Stimulated activated CD8-positive, alpha-beta memory T cell treated with anti-CD3 and anti-CD28 coated beads, Interleukin-7, amount 100 ng/mL, for 4 hours (primary cell): ENCODE measurements around the gene CLEC11A.

Experiments
- DNase-seq, 2 donors: peaks; one replicate each; pipeline ENCODE4 v3.0.0-alpha.2; 2020; ENCODE audit warnings: low read depth in 2 of 2

Gene CLEC11A

GRCh38 chr19:50705422-50706019 is 17.6 kb upstream of the CLEC11A start:
- no peak for DNase-seq

DNA sequence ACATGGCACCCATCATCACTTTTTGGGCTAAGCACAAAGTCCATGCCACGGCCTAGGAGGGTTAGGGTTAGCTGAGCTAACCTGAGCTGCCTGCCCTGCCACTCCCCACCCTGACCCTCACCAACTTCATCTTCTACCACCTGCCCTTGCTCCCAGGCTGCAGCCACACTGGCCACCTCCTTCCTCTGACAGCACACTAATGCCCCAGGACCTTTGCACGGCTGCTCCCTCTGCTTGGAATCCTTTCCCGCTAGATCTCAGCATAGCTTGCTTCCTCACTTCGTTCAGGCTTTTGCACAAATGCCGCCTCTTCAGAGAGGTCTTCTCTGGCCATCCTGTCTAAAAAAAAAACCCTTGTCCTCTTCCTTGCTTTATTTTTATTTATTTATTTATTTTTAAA is 16.8 kb upstream of the CLEC11A start:
- DNase-seq: no peak

- no peak for DNase-seq
These were observed 14.8 kb upstream of the CLEC11A start for GRCh38 chr19:50708179-50708879.

DNA sequence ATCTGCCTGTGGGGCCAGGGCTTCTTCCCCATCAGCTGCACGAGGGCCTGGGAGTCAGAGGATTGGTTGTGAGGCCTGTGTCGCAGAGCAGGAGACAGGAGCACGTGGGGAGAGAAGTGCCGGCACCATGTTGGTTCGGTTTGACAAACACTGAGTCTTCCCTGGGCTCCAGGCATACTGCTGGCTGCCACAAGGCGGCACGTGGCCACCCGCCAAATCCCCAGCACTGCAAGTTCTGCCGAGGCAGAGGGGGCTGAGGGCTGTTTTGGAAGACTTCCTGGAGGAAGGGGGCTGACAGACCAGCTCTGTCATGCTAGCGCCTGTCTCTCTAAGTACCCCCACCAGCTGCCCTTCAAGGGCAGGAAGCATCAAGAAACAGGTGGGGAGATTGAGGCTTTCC is 13.1 kb upstream of the CLEC11A start:
- DNase-seq: no peak

DNA sequence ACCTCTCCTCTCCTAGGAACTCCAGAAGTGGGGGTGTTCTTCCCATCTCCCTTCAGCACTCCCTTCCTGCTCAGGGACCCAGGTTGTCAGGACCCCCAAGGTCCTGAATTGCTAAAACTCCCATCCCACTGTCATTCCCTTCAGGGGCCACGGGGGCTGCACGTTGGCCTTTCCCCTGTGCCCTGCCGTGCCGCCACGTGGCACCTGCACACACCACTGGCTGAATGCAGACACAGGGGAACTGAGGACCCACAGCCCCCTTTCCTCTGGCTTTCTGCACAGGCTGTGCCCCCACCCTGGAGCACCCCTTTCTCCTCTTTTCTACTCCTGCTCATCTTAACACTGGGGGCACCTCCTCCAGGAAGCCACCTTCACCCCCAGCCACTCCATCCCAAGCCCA is 12.6 kb upstream of the CLEC11A start:
- no peak for DNase-seq

- no peak for DNase-seq
These were observed 12.0 kb upstream of the CLEC11A start for GRCh38 chr19:50711196-50711595.

GRCh38 chr19:50711805-50712204 is 11.4 kb upstream of the CLEC11A start:
- no peak for DNase-seq

DNA sequence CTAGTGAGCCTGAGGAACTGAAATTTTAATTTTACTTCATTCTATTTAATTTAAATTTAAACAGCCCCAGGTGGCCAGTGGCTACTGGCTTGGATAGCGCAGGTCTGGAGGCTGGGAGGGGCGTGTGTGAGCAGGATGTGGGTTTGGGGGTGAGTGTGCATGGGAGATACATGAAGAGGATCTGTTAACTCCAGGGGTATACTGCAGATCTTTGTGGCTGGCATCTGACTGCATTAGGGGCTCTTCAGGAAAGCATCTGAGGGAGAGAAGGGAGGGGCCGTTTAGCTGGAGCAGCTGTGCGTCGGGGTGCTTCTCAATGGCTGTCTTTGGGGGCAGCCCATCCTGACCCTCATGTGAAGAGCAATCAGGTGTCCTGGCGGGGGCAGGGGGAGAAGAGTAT is 10.3 kb upstream of the CLEC11A start:
- DNase-seq: no peak

- no peak for DNase-seq
These were observed 9.5 kb upstream of the CLEC11A start for GRCh38 chr19:50713556-50714236.

DNA sequence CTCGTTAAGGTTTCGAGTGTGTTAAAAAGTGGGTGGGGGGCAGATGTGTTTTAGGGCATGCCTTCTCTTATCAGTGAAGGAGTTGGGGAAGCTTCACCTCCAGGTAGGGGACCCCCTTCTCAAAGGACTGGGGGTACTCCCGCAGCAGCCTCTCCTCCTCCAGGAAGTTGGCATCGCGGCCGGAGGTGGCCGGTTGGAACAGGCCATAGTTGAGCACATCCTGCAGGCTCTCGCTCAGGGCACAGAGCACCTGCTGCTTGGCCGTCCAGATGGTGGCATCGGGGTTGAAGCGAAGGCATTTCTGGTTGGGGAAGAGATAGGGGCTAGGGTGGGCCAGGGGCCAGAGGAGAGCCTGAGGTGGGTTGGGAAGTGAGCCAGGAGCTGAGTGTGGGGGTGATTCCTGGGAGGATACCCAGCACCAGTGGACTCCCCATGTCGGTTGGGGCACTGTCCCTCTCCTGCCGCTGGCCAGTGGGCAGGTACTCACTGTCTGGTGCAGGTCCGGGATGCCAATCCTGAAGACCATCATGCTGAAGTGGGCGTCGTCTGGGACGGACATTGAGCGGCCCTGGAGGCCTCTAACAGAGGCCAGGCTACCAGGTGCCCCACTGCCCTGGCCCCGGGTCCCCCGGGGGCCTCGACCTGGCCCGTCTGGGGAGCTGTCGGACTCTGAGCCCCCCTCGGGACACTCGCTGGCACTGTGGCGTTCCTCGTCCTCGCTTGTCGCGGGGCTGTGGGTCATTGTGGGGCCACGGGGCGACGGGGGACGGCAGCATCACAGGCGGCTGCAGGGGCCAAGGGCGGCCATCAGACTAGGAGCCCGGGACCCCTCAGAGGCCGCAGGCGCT is 6.8 kb upstream of the CLEC11A start:
- no peak for DNase-seq

GRCh38 chr19:50717026-50717723 is 6.0 kb upstream of the CLEC11A start:
- no peak for DNase-seq

GRCh38 chr19:50717891-50718254 is 5.3 kb upstream of the CLEC11A start:
- no peak for DNase-seq

DNA sequence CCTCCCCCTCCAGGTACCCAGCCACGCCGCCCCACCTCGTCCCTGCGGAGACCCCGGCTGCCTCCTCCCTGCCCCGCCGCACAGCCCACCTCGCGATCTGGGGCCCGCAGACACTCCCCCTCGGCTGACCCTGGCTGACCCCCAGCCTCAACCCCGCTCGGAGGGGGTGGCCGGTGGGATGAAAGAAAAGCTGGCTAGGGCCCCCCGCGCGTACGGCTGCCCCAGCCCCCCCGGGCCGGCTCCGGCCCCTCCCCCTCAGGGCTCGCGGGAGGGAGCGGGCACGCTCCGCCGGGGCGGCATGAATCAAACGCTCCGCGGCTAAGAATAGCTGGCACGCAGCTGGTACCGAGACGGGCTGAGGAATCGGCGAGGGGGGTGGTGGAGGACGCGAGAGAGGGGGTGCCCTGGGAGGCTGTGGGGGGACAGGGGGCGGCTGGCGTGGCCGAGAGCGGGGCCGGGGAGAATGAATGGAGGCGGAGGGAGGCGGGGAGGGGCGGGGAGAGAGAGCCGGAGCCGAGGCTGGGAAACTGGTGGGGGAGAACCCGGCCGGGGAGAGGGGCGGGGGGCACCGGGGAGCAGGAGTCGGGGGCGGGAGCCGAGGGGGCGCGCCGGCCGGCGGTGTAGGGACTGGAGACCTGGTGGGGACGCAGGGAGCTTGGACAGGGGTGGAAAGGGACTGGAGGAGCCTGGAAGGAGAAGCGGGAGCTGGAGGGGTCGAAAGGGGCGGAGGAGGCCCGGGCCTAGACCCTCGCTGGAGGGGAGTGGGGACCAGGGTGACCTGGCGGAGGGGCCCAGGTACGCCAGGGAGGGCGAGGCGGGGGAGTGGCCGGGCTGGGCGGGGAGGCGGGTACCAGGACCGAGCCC is 4.7 kb upstream of the CLEC11A start:
- peak in 1 of 2 donors; percentile 56 for DNase-seq

- no peak for DNase-seq
These were observed 4.1 kb upstream of the CLEC11A start for GRCh38 chr19:50719119-50719435.

GRCh38 chr19:50719566-50719965 is 3.6 kb upstream of the CLEC11A start, which contains the start of gene SHANK1:
Gene SHANK1 (minus strand): TSS chr19:50719802. CDS start chr19:50716919, 2,883 bp downstream.
- DNase-seq: no peak

DNA sequence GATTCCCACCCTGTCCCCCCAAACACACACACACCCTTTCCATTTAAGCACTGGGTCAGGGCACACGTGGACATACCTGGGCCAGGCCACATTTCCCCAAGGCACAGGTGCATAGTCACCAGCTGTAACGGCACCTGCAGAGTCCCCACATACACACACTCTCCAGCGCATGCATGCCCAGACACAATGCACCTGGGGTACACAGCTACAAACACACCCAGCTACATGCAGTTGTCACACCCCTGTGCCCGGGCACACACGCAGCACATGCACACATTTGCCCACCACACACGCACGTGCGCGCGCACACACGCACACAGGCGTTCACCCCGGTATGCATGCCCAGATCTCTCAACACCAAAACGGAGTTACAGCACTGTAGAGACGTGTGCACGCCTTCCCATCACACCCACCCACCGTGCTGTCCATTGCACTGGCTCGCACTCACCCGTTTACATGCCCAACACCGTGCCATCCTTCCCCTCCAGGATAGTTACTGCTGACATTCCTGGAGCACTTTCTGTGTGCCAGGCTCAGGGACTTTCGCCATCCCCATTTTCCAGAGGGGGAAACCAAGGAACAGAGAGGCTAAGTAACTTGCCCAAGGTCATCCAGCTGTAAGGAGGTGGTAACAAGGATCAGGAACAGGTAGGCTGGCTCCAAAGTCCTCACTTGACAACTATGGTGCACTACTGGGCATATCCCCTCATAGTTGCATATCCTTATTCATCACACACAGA is 2.8 kb upstream of the CLEC11A start:
- no peak for DNase-seq

GRCh38 chr19:50720921-50721381 is 2.2 kb upstream of the CLEC11A start:
- no peak for DNase-seq

GRCh38 chr19:50721441-50722137 is 1.6 kb upstream of the CLEC11A start:
- no peak for DNase-seq
